Endodermal cell (in vitro differentiated cells): ENCODE measurements around the gene ZMYND15. TPM values are rescaled to one million over a fixed set of nuclear protein-coding genes. Genes with fewer than 3 reads are reported as not detected.

Source experiments
- DNase-seq: peaks from one replicate; pipeline ENCODE4 v3.0.0-alpha.2; 2017
- H3K27ac ChIP-seq: 2 replicates; pipeline ENCODE4 v1.5.1; 2013; ENCODE audit warnings: mild to moderate bottlenecking, low read depth, low read length, moderate library complexity
- H3K27me3 ChIP-seq: 2 replicates; pipeline ENCODE4 v1.6.1; 2013; ENCODE audit warnings: mild to moderate bottlenecking, low read length, moderate library complexity; ENCODE audit not compliant: insufficient read depth, control insufficient read depth, poor library complexity, severe bottlenecking
- H3K36me3 ChIP-seq: 2 replicates; pipeline ENCODE4 v1.7.0; 2013; ENCODE audit warnings: mild to moderate bottlenecking, low read length, moderate library complexity; ENCODE audit not compliant: control insufficient read depth, insufficient read depth
- H3K4me1 ChIP-seq: one replicate; pipeline ENCODE4 v1.7.0; 2013; ENCODE audit warnings: low read length; ENCODE audit not compliant: control insufficient read depth, insufficient read depth
- H3K4me3 ChIP-seq: 2 replicates; pipeline ENCODE4 v1.5.1; 2013; ENCODE audit warnings: mild to moderate bottlenecking, low read length, moderate library complexity
- H3K9ac ChIP-seq: 2 replicates; pipeline ENCODE4 v1.6.1; 2013; ENCODE audit warnings: mild to moderate bottlenecking, low read length, moderate library complexity; ENCODE audit not compliant: poor library complexity, severe bottlenecking; ENCODE audit errors: extremely low read depth
- H3K9me3 ChIP-seq: 2 replicates; pipeline ENCODE4 v1.6.1; 2013; ENCODE audit warnings: mild to moderate bottlenecking, low read length, moderate library complexity; ENCODE audit not compliant: control insufficient read depth
- H3K27ac Mint-ChIP-seq: 2 replicates; pipeline ENCODE4 v1.8.0; 2020; ENCODE audit warnings: mixed read lengths
- H3K27me3 Mint-ChIP-seq: 2 replicates; pipeline ENCODE4 v1.8.0; 2021; ENCODE audit warnings: mild to moderate bottlenecking, mixed read lengths; ENCODE audit not compliant: insufficient read depth
- H3K36me3 Mint-ChIP-seq: 2 replicates; pipeline ENCODE4 v1.8.0; 2020; ENCODE audit warnings: low read depth, mixed read lengths
- H3K4me1 Mint-ChIP-seq: 2 replicates; pipeline ENCODE4 v1.8.0; 2020; ENCODE audit warnings: mixed read lengths
- H3K4me3 Mint-ChIP-seq: 2 replicates; pipeline ENCODE4 v1.8.0; 2020; ENCODE audit warnings: mild to moderate bottlenecking, moderate library complexity, mixed read lengths
- H3K9me3 Mint-ChIP-seq: 2 replicates; pipeline ENCODE4 v1.8.0; 2020; ENCODE audit warnings: mild to moderate bottlenecking, mixed read lengths
- WGBS, 2 experiments: methylation state at CpG; one replicate each; pipeline versions ENCODE4 v1.1.5 to v1.1.7; 2013; ENCODE audit warnings: missing lambda C conversion rate in 2 of 2, mixed read lengths in 1 of 2; ENCODE audit not compliant: insufficient coverage in 1 of 2, insufficient read length in 1 of 2; 5-methylcytosine and 5-hydroxymethylcytosine counted together
- total RNA-seq, 2 donors: library from RNA; stranded (reverse); fragmentation: NEBNext Ultra II Directional in 1 of 2; extraction: Animal tissue kit (Norgen Biotek cat#: 25700) in 1 of 2; gene quantifications; 2 replicates in 1 of 2; 3 replicates in 1 of 2; pipeline ENCODE4 v1.2.1, GENCODE V29; 2021
- TF ChIP-seq, protein P1 (sequence below): fragments of 200-600 bp; sonication (generic); conservative IDR thresholded peaks from 2 replicates; pipeline ENCODE4 v1.5.0; 2021; ENCODE audit warnings: antibody characterized with exemption, mild to moderate bottlenecking

Gene ZMYND15
- total RNA-seq, 2 donors from 2014 or later = not detected

- H3K4me3 ChIP-seq = peak within 1 kb of the TSS; percentile 81
- peaks cover 14% of the 10 kb centered on the region for H3K4me1 Mint-ChIP-seq
- peak within 1 kb of the TSS; percentile 94 for H3K27ac ChIP-seq
- H3K36me3 Mint-ChIP-seq = peaks cover 4% of the 10 kb centered on the region
- WGBS, 2 experiments = 1 to 4% methylated on average over 5 to 67 of the region's 67 CpGs
- no peaks in the 10 kb centered on the region for H3K9me3 ChIP-seq
- H3K4me1 ChIP-seq = no peaks in the 10 kb centered on the region
- TF ChIP-seq, protein P1, sequence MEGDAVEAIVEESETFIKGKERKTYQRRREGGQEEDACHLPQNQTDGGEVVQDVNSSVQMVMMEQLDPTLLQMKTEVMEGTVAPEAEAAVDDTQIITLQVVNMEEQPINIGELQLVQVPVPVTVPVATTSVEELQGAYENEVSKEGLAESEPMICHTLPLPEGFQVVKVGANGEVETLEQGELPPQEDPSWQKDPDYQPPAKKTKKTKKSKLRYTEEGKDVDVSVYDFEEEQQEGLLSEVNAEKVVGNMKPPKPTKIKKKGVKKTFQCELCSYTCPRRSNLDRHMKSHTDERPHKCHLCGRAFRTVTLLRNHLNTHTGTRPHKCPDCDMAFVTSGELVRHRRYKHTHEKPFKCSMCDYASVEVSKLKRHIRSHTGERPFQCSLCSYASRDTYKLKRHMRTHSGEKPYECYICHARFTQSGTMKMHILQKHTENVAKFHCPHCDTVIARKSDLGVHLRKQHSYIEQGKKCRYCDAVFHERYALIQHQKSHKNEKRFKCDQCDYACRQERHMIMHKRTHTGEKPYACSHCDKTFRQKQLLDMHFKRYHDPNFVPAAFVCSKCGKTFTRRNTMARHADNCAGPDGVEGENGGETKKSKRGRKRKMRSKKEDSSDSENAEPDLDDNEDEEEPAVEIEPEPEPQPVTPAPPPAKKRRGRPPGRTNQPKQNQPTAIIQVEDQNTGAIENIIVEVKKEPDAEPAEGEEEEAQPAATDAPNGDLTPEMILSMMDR = peak; percentile 75
- H3K27me3 ChIP-seq = no peaks in the 10 kb centered on the region
- H3K4me3 Mint-ChIP-seq = peak within 1 kb of the TSS; percentile 70
- H3K27ac Mint-ChIP-seq = peak within 1 kb of the TSS; percentile 91
- H3K9me3 Mint-ChIP-seq = peaks cover 4% of the 10 kb centered on the region
- H3K9ac ChIP-seq = peak within 1 kb of the TSS; percentile 51
- DNase-seq = peak; percentile 99
- peaks cover 8% of the 10 kb centered on the region for H3K27me3 Mint-ChIP-seq
- no peaks in the 10 kb centered on the region for H3K36me3 ChIP-seq
These were observed 29.6 kb upstream of the ZMYND15 start, which contains the start of gene ARRB2 for GRCh38 chr17:4709794-4710692. Gene ARRB2, plus strand, starts transcription at chr17:4710632. Its CDS starts 90 bp downstream, at chr17:4710722.

GRCh38 chr17:4710693-4711634 is 28.7 kb upstream of the ZMYND15 start:
- 7 to 12% methylated on average over 19 to 55 of the region's 57 CpGs for WGBS, 2 experiments
- Histone ChIP-seq H3K27ac (no peak overlapping the region), H3K4me3 (peak overlapping the region; percentile 81)

More at GRCh38 chr17:4710693-4711634, 28.7 kb upstream of the ZMYND15 start:
- no peaks in the 10 kb centered on the region for H3K4me1 ChIP-seq
- H3K27me3 ChIP-seq = no peaks in the 10 kb centered on the region
- Mint-ChIP-seq H3K4me1 (peaks cover 13% of the 10 kb centered on the region), H3K36me3 (peaks cover 9% of the 10 kb centered on the region), H3K9me3 (peaks cover 4% of the 10 kb centered on the region), H3K27me3 (peaks cover 8% of the 10 kb centered on the region), H3K27ac (peak overlapping the region; percentile 91), H3K4me3 (peak overlapping the region; percentile 70)
- no peaks in the 10 kb centered on the region for H3K9me3 ChIP-seq
- peak overlapping the region; percentile 51 for H3K9ac ChIP-seq
- TF ChIP-seq, protein P1 = no peak
- H3K36me3 ChIP-seq = no peaks in the 10 kb centered on the region
- no peak for DNase-seq
